ENCODE results near the gene AAK1.

AAK1 gene

GRCh38 chr2:69643602-69644505, at the start of gene AAK1:
TSS of gene AAK1 (minus strand) at chr2:69643739. CDS start at chr2:69643040, 699 bp downstream.
- TF ChIP-seq CTCF (conservative IDR thresholded peaks at IDR 0.05; ENCODE audit: control insufficient read depth, insufficient read depth, low read depth, low read length) = no peak
- peak within 1 kb of the TSS; percentile 92 for H3K4me3 ChIP-seq (ENCODE audit: control insufficient read depth, low read depth, low read length)

GRCh38 chr2:69692424-69692823, 48.9 kb upstream of the AAK1 start:
- no peak for TF ChIP-seq CTCF (conservative IDR thresholded peaks at IDR 0.05; ENCODE audit: control insufficient read depth, insufficient read depth, low read depth, low read length)
- no peak overlapping the region for H3K4me3 ChIP-seq (ENCODE audit: control insufficient read depth, low read depth, low read length)
- peak; percentile 62 for DNase-seq (ENCODE audit: low read depth)

More at GRCh38 chr2:69643602-69644505, at the start of gene AAK1:
- peak; percentile 85 for DNase-seq (ENCODE audit: low read depth)

DNA sequence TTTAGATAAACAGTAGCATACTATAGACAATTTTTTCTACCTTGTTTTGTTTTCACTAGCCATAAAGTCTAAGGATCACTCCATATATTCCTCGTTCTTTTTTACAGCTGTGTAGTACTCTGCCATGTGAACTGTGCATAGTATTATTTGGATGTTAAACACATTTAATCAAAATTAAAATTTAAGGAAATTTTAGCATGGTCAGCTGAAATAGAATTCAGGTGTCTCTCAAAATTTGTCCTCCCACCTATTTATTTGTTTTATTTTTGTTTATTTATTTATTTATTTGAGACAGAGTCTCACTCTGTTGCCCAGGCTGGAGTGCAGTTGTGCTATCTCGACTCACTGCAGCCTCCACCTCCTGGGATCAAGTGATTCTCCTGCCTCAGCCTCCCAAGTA, 46.4 kb upstream of the AAK1 start:
- no peak for DNase-seq (ENCODE audit: low read depth)
- no peak for TF ChIP-seq CTCF (conservative IDR thresholded peaks at IDR 0.05; ENCODE audit: control insufficient read depth, insufficient read depth, low read depth, low read length)
- H3K4me3 ChIP-seq (ENCODE audit: control insufficient read depth, low read depth, low read length) = no peak overlapping the region

GRCh38 chr2:69689466-69689865, 45.9 kb upstream of the AAK1 start:
- no peak overlapping the region for H3K4me3 ChIP-seq (ENCODE audit: control insufficient read depth, low read depth, low read length)
- TF ChIP-seq CTCF (conservative IDR thresholded peaks at IDR 0.05; ENCODE audit: control insufficient read depth, insufficient read depth, low read depth, low read length) = no peak
- DNase-seq (ENCODE audit: low read depth) = no peak

DNA sequence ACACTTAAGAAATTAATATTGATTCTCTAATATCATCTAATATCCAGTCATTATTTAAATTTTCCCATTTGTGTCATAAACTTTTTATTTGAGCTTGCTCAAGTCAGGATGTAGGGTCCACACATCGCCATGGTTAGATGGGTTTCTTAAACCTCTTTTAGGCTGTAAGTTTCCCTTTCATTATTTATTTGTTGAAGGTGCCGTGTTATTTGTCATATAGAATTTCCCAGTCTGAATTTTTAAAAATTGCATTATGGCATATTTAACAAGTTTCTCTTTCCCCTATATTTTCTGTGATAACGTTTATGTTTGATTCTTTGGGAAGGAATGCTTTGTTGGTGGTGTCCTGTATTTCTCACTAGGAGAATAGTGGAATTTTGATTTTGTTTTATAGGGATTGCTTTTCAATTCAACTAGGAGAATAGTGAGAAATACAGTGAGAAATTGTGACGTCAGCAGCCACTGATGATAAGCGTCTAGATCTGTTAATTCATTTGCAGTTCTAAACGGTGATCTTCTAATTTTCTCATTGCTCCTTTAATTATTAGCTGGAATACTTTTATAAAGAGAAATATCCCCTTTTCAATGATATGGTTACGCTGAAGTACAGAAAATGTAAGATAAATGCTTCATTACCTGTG, 44.6 kb upstream of the AAK1 start:
- H3K4me3 ChIP-seq (ENCODE audit: control insufficient read depth, low read depth, low read length) = no peak overlapping the region
- DNase-seq (ENCODE audit: low read depth) = no peak
- no peak for TF ChIP-seq CTCF (conservative IDR thresholded peaks at IDR 0.05; ENCODE audit: control insufficient read depth, insufficient read depth, low read depth, low read length)

DNA sequence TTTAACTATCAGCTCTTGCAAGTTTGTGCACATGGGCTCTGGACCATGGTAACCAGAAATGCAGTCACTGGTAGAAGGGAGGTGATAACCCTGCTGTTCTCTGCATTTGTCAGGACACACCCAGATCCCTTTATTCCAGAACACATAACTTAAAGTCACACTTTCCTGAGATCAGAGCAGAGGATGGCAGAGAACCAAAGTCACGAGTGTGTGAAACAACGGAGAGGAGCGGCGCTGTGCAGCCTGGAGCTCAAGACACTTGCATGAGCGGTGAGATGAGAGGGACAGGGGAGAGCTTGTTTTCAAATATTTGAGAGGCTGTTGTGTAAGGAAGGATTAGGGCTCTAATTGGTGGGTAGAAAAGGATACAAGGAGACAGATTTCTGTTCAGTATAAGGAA, 43.3 kb upstream of the AAK1 start:
- no peak for TF ChIP-seq CTCF (conservative IDR thresholded peaks at IDR 0.05; ENCODE audit: control insufficient read depth, insufficient read depth, low read depth, low read length)
- H3K4me3 ChIP-seq (ENCODE audit: control insufficient read depth, low read depth, low read length) = no peak overlapping the region
- no peak for DNase-seq (ENCODE audit: low read depth)

Measured in fibroblast of mammary gland (primary cell).